Central memory CD4-positive, alpha-beta T cell (primary cell): ENCODE measurements around the gene SF3B3.
"Not testable (repeated sequence)": the region's sequence is repeated elsewhere in the genome, so short reads cannot be mapped to it uniquely, and the experiment has no call there.

Experiments
- DNase-seq: peaks from one replicate; pipeline ENCODE4 v3.0.0; 2022

Gene SF3B3

DNA sequence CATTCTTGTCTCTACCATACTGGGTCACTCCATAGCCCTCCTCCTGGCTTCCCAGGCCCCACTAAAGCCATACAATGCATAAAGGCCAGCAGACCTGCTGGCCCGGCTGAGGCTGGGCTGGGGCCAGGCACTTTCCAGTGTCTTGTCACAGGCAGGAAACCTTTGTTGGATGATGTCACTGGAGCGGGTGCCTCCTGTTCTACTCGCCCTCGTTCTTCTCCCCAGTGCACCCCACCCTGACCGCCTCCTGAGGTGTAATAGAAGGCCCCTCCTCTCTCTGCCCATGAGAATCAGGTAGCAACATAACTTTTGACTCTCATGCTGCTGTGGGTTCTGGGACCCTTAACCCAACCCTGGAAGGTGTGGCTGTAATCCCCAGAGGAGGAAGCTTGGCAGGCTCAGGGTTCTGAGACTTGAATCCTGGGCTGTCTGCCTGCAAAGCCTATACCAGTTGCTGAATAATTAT lies 68.5 kb downstream of the SF3B3 start:
- DNase-seq, result no peak

DNA sequence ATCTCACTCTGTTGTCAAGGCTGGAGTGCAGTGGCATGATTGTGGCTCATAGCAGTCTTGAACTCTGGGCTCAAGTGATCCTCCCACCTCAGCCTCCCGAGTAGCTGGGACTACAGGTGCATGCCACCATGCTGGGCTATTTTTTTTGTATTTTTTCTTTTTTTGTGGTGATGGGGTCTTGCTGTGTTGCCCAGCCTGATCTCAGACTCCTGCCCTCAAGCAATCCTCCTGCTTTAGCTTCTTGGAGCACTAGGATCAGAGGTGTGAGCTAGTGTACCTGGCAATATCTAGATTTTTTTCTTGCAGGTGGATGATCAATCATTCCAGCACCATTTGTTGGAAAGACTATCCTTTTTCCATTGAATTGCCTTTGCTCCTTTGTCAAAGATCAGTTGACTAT lies 69.9 kb downstream of the SF3B3 start:
- DNase-seq, result no peak

DNA sequence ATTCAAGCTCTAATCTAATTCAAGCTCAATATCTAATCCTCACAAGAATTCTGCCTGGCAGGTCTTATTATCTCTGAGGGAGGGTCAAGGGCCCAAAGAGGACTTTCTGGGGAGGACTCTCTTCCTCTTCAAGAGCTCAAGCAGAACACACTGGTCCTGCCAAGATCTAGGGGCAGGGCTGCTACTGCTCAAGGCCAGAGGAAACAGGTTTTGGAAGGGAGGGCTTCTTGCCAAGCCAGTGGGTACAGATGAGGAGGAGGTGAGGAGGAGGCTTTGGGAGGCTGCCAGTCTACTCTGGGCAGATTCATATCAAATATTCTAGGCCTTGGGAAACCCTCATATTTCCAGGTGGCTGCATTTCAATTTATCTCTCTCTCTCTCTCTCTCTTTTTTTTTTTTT lies 71.0 kb downstream of the SF3B3 start:
- no peak for DNase-seq

DNA sequence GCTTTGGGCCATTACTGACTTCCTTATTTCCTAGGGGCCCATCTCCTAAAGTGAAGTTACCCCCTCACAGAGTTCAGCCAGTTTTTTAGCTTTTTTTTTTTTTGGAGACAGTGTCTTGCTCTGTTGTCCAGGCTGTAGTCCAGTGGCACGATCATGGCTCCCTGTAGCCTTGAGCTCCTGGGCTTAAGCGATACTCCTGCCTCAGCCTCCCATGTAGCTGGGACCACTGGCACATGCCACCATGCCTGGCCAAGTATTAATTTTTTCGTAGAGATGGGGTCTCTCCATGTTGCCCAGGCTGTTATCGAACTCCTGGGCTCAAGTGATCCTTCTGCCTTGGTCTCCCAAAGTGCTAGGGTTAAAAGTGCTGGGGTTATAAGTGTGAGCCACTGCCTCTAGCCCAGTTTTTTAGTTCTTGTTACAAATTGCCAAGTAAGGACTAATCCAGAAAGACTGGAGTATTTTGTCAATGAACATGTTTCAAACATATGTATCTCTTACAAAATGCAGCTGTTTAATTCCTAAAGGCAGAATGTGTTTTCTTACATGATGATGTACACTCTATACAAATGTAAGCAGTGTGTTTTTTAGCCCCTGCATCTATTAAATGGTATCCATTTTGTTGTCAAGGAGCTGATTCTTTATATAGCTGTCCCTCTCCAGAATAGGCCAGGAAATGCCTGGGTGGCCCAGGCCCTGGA lies 73.7 kb downstream of the SF3B3 start:
- DNase-seq, result no peak

DNA sequence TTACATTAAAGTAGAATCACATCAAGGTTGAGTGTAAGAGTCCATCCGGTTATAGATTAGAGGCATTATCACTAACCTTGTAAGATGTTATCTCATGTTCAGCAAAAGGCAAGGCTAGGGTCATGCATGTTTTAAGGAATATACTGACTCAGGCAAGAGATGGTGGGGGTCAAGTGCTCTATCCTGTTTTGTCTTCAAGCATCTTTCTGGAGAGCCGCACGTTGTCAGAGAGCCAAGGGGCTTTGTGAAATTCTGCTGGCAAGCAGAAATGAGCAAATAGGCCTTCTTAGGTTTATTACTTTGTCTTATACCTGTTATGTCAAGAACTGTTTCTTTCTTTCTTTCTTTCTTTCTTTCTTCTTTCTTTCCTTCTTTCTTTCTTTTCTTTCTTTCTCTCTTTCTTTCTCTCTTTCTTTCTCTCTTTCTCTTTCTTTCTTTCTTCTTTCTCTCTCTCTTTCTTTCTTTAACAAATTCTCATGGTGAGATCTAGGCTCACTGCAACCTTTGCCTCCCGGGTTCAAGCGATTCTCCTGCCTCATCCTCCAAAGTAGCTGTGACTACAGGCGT lies 75.4 kb downstream of the SF3B3 start:
- DNase-seq, result no peak

DNA sequence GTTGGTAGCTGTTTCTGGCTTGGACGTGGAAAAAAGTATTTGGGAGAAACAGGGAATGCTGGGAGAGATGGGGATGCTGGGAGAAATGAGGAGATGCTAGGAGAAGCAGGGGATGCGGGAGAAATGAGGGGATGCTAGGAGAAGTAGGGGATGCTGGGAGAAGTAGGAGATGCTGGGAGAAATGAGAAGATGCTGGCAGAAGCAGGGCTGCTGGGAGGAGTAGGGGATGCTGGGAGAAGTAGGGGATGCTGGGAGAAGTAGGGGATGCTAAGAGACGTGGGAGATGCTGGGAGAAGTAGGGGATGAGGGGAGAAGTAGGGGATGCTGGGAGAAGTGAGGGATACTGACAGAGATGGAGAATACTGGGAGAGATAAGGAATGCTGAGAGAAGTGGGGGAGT lies 77.1 kb downstream of the SF3B3 start:
- no peak for DNase-seq

DNA sequence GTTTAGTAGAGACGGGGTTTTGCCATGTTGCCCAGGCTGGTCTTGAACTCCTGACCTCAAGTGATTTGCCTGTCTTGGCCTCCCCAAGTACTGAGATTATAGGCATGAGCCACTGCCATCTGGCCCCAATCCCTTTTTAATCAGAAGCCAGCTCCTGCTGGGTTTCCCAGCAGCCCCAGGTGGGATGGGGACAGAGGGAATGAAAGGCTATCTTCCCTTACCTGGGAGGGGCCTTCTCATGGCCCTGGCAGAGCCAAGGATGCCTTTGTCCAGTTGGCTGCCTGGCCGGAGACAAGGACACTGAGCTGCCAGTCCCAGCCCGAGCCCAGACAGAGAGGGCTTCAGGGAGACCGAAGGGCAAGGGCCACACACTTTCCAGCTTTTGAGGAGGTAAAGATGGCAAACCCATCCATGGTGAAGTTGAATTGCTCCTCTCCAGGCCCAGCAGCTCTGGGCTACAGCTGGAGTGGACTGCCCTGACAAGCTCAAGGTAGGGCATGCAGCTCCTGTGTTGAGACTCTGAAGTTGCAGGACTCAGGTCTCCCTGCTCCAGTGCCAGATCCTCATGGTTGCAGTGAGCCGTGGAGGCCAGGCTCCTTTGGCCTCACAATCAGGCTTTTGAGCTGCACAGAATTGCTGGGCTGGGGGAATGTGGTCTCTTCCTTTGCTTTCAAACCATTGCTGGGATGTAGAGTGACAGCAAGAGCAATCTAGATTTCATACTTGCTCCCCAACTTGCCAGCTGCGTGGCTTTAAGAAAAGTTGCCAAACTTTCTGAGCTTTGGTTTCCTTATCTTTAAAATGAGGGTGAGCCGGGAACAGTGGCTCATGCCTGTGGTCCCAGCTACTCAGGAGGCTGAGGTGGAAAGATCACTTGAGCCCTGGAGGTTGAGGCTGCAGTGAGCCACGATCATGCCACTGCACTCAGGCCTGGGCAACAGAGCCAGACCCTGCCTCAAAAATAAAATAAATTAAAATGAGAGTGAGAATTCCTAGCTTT lies 78.3 kb downstream of the SF3B3 start:
- no peak for DNase-seq

DNA sequence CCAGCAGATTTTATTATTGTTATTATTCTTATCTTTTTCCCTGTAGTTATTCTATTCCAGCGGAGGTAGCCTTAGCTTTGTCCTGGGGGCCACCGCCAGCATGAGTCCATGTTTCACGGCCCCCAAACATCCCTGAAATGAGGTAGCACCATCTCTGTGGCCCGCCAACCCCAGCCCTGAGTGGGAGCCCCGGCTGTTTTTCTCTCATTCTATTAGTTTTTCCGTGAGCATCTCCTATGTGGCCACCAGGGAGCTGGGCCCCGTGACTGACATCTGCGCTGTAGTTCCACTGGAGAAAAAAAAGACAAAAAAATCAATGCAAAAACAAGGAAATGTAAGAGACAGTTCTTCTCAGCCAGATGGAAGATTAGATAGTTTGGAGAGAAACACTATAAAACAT lies 79.2 kb downstream of the SF3B3 start:
- DNase-seq, result no peak

DNA sequence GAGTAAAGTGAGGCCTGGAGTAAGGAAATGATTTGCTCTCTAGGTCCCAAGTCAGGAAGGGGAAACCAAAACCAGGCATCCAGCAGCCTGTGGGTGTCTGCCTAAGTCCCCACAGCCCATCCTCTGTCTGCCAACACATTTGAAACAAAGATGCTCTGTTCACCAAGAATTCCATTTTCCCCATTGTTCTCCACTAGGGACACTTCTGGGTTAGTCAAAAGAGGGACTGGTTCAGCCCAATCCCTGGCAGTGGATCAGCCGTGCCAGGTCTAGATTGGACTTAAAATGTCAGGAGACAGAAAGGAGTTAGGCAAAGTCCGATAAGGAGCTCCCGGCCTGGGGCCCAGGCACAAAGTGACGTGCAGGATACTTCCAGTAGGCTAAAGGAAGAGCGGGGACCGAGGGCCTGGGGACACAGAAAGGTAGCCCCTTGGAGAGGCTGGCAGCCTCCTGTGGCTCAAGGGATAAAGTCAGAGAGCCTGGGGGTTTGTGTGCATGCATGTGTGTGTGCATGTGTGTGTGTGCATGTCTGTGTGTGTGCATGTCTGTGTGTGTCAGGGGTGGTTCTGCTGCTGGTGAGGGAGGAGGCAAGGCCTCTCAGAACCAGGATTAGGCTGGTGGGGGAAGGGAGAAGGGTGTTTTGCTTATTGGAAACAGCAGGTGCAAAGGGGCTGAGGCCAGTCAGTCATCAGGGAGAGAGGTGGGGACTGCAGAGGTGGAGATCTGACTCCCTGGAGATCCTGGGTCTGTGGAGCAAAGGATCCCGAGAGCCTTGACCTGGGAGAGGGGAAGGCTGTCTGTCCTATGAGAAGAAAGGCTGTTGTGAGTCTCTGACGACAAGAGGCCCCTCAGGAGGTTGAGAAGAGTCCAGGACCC lies 81.0 kb downstream of the SF3B3 start:
- no peak for DNase-seq

DNA sequence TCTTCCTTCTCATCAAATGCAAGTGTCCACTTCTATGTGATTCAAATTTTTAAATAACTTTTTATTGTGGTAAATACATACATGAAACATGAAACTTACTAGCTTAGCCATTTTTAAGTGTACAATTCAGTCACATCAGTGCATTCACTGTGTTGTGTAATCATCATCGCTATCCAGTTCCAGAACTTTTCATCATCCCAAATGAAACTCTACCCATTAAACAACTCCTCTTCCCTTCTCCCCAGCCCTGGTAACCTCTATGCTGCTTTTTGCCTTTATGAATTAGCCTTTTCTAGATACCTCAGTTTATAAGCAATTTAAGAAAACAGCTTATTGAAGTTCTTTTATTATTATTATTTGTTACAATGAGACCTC lies 81.7 kb downstream of the SF3B3 start:
- no peak for DNase-seq

DNA sequence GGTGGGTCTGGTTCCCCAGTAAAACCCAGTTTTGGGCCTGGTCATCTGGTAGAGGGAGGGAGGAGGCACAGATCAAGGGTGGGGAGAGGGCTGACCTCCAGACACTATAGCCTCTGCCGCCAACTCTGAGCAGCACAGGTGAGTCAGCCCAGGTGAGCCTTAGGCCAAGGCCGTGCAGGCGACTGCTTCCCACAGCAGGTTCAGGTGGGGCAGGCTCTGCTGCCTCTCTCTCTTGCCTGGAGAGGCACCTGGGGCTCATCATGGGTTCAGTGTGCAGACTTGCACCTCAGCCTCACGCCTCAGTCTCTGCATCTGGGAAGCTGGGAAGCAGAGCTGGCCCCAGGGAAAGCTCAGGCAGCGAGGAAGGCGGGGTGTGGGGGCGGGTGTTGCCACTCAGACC lies 84.9 kb downstream of the SF3B3 start:
- no peak for DNase-seq

DNA sequence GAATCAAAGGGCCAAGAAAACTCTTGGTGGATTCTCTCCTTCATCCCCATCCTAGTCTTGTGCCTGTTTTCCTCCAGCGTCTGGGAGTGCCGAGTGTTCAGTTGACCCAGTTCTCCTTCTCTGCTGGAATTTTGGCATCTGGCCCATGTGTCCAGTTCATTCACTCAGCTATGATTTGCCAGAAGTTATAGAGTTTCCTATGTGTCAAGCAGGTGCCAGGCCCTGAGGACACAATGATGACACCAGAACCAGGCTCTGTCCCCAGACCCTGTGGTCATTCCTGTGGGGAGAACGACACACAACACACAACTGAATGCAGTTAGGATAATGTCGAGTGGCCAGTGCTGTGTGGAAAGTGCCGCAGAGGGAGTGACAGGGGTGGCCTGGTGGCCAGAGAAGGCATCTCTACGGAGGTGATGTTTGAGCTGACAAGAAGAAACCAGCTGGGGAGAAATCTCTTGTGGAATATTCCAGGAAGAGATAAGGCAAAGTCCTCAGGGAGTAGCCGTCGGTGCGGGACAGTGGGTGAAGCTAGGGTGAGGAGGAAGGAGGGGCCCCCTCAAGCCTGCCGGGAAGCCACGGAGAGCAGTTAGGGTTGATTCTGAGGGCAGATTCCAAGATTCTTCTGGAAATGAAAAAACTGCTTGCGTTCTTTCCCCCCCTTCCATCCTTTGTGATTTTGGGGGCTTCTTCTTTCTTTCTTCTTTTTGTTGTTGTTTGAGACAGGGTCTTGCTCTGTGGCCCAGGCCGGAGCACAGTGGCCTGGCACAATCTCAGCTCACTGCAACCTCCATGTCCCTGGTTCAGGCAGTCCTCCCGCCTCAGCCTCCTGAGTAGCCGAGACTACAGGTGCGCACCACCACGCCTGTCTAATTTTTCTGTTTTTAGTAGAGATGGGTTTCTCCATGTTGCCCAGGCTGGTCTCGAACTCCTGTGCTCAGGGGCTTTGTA lies 86.9 kb downstream of the SF3B3 start:
- DNase-seq, result no peak

DNA sequence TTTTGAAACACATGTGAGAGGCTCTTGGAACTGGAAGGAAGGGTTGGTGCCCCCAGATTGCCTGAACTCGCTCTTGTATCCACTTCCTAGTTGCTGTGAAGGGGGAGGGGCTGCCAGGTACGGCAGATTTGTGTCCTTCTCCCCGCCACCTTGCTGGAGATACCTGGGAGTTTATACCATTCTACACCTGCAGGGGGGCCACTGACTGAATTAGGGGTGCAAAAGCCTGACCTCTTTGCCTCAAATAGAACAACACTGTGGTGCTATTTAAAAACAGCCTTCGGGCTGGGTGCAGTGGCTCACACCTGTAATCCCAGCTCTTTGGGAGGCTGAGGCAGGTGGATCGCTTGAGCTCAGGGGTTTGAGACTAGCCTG lies 87.6 kb downstream of the SF3B3 start:
- no peak for DNase-seq

DNA sequence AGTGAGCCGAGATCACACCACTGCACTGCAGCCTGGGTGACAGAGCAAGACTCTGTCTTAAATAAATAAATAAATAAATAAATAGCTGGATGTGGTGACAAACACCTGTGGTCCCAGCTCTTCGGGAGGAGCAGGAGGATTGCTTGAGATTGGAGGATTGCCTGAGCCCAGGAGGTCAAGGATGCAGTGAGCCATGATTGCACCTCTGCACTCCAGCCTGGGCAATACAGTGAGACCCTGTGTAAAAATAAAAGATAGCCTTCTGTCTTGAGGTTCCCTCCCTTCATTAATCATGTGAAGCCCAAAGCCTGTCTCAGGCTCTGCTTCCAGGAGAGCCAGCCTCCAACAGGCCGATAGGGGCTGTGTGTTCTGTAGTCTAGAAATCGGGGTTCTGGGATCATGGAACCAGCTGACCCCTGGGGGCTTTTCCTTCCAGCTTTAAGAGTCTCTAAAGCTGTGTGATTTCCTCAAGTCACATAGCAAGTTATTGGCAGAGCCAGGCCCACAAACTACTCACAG lies 88.2 kb downstream of the SF3B3 start:
- DNase-seq, result no peak

DNA sequence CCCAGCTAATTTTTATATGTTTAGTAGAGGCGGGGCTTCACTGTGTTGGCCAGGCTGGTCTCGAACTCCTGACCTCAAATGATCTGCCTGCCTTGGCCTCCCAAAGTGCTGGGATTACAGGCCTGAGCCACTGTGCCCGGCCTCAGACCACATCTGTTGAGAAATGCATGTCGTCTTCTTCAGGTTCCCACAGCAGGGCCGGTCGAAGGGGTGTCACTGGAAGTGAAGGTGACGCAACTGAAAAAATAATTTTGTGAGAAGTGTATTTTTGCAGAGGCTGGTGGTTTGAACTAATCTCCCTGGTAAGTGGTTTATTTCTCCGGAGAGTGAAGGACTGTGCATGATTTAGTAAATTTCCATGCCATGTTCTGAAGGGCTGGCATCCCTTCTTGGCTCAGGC lies 89.3 kb downstream of the SF3B3 start:
- DNase-seq, result no peak

DNA sequence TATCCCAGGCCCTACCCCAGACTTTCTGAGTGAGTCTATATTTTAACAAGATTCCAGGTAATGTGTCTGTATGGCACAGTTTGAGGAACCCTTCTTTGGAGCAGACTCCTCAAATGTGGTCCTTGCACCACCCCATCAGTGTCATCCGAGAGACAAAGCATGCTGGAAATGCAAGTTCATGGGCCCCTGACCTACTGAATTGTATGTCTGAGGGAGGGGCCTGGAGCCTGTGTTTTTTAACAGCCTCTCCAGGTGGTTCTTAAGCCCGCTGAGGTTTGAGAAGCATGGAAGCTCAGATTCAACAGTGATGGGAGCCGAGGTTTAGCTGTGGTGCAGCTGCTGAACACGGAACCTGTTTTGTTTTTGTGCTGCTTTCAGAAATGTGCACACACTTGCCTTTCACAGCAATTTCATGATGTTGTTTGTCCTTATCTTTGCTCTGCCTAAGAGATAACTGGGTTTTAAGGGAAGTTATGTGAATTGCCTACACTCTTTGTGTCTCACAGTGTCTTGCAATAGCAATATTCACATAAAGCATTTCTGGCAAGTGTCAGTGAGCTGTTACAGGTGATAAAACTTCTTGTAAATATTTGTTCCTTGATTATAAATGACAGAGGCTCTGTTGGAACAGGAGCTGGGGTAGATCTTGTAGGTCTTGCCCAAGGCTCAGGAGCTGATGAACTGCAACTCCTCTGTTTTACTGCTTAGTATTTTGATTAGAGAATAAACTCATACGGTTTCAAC lies 90.8 kb downstream of the SF3B3 start:
- DNase-seq, result no peak

DNA sequence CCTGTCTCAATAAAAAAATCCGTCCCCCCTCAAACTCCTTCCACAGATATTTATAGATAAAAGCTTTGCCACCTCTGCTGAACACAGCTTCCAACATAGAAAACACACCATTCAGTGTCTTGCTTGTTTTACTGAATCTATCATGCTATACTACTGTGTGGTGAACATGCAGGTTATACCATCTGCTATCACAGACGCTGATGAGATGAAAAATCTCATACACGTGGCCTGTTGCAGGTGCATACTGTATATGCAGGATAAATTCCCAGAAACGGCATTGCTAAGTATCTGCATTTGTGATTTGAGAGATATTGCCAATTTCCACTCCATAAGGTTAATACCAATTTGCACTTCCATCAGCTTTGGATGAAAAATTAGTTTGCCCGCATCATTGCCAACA lies 92.3 kb downstream of the SF3B3 start:
- no peak for DNase-seq

DNA sequence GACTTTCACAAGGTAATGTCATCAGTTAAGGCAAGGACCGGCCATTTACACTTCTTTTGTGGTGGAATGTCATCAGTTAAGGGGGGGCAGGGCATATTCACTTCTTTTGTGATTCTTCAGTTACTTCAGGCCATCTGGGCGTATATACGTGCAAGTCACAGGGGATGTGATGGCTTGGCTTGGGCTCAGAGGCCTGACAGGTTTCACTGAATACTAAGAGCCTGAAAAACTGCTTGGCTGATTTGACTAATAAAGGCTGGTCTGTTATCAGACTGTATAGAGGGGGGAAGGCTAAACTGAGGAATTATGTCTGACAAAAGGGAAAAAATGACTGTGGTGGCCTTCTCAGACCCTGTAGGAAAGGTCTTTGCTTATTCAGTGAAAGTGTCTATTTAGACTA lies 98.2 kb downstream of the SF3B3 start:
- DNase-seq, result not testable (repeated sequence)
